Spleen (tissue), 3 donors: Measurements from ENCODE around the gene ITGB8.

Source experiments
- POLR2A ChIP-seq, 3 donors: fragments of 450-650 bp; IDR thresholded peaks; one replicate each; pipeline ENCODE4 v1.5.1; 2017; ENCODE audit warnings: antibody characterized with exemption in 3 of 3, mild to moderate bottlenecking in 1 of 3
- POLR2AphosphoS5 ChIP-seq, 3 donors: sonication (generic); formaldehyde crosslinking; IDR thresholded peaks; one replicate each; pipeline ENCODE4 v1.5.1; 2017; ENCODE audit warnings: antibody characterized with exemption in 3 of 3

- no peak for TF ChIP-seq POLR2A (IDR thresholded peaks at IDR 0.05)
- no peak for TF ChIP-seq POLR2AphosphoS5 (IDR thresholded peaks at IDR 0.05)
Measured at GRCh38 chr7:20450536-20450935, 119.8 kb downstream of the ITGB8 start.
